NB4 (cell line): ENCODE results near the gene TCP11L2.
A peak's percentile ranks its signal among the peaks of the same experiment; 100 is the strongest.

ENCODE experiments used
- DNase-seq: peaks from one replicate; pipeline ENCODE4 v3.0.0; 2010; ENCODE audit warnings: low read depth
- H3K4me3 ChIP-seq: one replicate; pipeline ENCODE4 v1.5.1; 2011; ENCODE audit warnings: mild to moderate bottlenecking, low read depth, low read length, moderate library complexity
- MYC ChIP-seq: IDR thresholded peaks from 2 replicates; pipeline ENCODE4 v1.6.1; 2011; ENCODE audit warnings: low read depth, low read length
- POLR2A ChIP-seq: IDR thresholded peaks from 2 replicates; pipeline ENCODE4 v1.6.1; 2011; ENCODE audit warnings: mild to moderate bottlenecking; ENCODE audit not compliant: insufficient read length; ENCODE audit errors: extremely low read depth
- TF ChIP-seq, protein P1 (sequence below): IDR thresholded peaks from 2 replicates; pipeline ENCODE4 v1.6.1; 2011; ENCODE audit warnings: low read depth, low read length
- TF ChIP-seq, protein P2 (sequence below): IDR thresholded peaks from one replicate; pipeline ENCODE4 v1.5.1; 2012; ENCODE audit warnings: low read depth, low read length

Gene TCP11L2

DNA sequence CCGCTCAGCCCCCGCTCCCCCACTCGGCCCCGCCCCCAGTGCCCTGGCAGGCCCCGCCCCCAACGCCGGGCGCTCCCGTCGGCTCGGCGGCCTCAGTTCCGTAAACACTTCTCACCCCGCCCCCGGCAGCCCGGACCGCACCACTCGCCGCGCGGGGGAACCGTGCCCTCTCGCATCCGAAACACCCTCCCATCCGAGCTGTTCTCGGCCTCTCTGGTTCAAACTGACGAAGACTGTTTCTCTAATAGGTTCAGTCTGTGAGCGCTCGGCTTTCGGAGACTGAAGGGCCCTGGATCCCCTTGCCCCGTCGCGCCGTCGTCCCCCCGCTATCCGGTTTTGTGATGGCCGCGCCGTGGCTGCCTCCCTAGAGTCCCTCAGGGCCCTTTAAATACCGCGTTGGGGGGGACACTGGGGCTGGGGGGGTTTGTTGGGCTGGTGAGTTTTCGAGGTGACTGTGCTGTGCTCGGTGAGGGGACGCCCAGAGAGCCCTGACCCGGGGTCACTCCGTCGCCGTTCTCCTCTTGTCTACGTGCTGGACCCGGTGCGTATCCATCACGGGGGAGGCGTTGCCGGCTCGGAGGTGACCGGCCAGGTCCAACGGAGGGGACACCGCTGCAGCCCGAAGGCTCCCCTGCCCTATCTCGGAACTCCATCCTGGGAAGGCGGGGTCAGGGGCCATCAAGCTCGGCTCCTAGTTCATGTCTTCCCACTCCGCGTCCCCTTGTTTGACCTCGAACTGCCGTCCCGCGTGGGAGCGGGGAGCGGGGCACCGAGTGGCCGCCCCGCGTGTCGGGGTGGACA lies at the start of gene TCP11L2:
TSS of gene TCP11L2 (plus strand) at position 333 of the 801 bp plus-strand sequence. CDS start 8,343 bp downstream, outside the sequence.
- peak; percentile 86 for DNase-seq
- TF ChIP-seq, protein P1, sequence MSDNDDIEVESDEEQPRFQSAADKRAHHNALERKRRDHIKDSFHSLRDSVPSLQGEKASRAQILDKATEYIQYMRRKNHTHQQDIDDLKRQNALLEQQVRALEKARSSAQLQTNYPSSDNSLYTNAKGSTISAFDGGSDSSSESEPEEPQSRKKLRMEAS = no peak
- TF ChIP-seq POLR2A = no peak
- no peak for TF ChIP-seq MYC
- TF ChIP-seq, protein P2, sequence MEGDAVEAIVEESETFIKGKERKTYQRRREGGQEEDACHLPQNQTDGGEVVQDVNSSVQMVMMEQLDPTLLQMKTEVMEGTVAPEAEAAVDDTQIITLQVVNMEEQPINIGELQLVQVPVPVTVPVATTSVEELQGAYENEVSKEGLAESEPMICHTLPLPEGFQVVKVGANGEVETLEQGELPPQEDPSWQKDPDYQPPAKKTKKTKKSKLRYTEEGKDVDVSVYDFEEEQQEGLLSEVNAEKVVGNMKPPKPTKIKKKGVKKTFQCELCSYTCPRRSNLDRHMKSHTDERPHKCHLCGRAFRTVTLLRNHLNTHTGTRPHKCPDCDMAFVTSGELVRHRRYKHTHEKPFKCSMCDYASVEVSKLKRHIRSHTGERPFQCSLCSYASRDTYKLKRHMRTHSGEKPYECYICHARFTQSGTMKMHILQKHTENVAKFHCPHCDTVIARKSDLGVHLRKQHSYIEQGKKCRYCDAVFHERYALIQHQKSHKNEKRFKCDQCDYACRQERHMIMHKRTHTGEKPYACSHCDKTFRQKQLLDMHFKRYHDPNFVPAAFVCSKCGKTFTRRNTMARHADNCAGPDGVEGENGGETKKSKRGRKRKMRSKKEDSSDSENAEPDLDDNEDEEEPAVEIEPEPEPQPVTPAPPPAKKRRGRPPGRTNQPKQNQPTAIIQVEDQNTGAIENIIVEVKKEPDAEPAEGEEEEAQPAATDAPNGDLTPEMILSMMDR = no peak
- H3K4me3 ChIP-seq = peak within 1 kb of the TSS; percentile 76

DNA sequence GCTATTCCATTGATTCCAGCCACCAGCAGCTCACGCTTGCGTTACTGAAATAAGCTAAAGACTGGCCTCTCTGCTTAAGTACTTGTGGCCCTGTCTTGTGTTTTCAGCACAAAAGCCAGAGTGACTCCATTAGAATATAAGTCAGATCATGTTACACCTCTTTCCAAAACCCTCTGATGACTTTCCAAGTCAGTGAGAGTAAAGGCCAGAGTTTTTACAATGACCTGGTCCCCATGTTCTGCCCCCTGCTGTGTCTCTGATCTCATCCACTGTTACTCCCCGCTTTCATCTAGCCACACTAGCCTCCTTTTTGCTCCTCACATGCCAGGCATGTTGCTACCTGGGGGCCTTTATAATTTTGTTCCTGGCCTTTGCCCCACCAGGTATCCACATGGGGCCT lies 47.8 kb upstream of the TCP11L2 start:
- DNase-seq = no peak
- TF ChIP-seq, protein P1 = no peak
- no peak for TF ChIP-seq MYC
- no peak for TF ChIP-seq POLR2A
- TF ChIP-seq, protein P2 = no peak
- H3K4me3 ChIP-seq = no peak overlapping the region

DNA sequence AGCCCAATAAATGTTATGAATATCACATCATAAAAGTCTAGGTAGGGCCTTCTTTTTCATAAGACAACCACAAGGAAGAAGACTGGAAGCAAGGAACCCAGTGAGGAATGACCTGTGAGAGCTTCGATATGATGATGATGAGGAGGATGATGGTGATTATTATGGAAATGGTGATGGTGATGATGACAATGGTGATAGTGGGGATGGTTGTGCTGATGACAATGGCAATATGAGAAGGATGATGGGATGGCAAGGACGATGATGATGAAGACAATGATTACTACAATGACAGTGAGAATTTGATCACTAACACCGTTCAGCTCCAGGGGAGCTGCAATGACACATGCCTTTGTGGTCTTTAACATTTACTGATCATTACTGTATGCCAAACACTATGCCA lies 47.0 kb upstream of the TCP11L2 start:
- no peak overlapping the region for H3K4me3 ChIP-seq
- no peak for DNase-seq
- TF ChIP-seq, protein P1 = no peak
- TF ChIP-seq, protein P2 = no peak
- TF ChIP-seq POLR2A = no peak
- no peak for TF ChIP-seq MYC

DNA sequence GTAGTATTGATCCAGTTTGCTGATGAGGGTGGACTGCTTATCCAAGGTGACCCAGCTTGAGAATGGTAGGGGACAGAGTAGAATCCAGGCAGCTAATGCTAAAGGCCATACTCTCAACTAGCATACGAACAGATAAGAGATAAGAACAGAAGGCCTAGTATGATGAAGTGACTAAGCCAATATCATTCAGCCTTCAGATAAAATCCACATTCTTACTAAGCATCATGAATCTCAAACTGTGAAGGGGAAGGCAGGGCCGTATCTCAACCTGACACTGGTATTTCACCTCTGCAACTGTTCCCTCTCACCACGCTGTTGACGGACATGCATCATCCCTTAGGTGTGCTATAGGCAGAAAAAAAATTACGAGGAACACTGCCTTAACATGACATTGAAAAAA lies 46.6 kb upstream of the TCP11L2 start:
- H3K4me3 ChIP-seq = no peak overlapping the region
- TF ChIP-seq POLR2A (no peak), MYC (no peak)
- TF ChIP-seq, protein P2 = no peak
- TF ChIP-seq, protein P1 = no peak
- DNase-seq = no peak

DNA sequence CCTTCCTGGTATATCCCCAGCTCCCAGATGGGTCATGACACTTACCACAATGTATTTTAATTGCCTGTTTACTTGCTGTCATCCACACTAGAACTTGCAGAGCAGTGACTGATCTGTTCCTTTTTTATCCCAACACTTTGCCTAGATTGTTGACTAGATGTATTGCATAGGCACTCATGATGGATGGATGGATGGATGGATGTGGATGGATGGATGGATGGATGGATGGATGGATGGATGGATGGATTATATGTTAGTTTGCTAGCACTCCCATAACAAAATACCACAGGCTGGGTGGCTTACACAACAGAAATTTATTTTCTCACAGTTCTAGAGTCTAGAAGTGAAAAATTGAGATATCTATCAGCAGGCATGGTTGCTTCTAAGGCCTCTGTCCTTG lies 46.0 kb upstream of the TCP11L2 start:
- no peak overlapping the region for H3K4me3 ChIP-seq
- TF ChIP-seq MYC (no peak), POLR2A (no peak)
- TF ChIP-seq, protein P2 = no peak
- TF ChIP-seq, protein P1 = no peak
- DNase-seq = no peak

DNA sequence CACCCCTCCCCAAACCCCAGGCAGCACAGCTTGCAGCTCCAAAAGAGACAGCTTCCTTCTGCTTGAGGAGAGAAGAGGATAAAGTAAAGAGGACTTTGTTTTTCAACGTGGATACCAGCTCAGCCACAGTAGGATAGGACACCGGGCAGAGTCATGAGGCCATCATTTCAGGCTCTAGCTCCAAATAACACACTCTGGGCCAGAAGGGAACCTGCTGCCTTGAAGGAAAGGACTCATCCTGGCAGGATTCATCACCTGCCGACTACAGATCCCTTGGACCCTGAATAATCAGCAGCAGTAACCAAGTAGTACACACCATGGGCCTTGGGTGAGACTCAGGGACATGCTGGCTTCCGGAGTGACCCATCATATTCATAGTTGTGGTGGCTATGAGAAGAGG lies 44.3 kb upstream of the TCP11L2 start:
- no peak for TF ChIP-seq MYC
- no peak for TF ChIP-seq POLR2A
- TF ChIP-seq, protein P1 = no peak
- TF ChIP-seq, protein P2 = no peak
- no peak for DNase-seq
- H3K4me3 ChIP-seq = no peak overlapping the region
